Ovary (tissue), 9 donors: ENCODE measurements around the gene FRZB. TPM values are rescaled to one million over a fixed set of nuclear protein-coding genes. Genes with fewer than 3 reads are reported as not detected.

Source experiments
- DNase-seq, 5 donors: peaks; one replicate each; pipeline ENCODE4 v3.0.0-alpha.2; 2019 to 2020
- H3K27ac ChIP-seq, 2 donors: fragments of 200-600 bp; one replicate each; pipeline versions ENCODE4 v1.5.1 to v1.8.0; 2019 to 2022
- H3K27me3 ChIP-seq: fragments of 200-600 bp; one replicate; pipeline ENCODE4 v1.8.0; 2022
- H3K36me3 ChIP-seq: fragments of 200-600 bp; sonication (generic); one replicate; pipeline ENCODE4 v1.5.1; 2019
- H3K4me1 ChIP-seq: one replicate; pipeline ENCODE4 v1.8.1; 2013; ENCODE audit warnings: mild to moderate bottlenecking, moderate library complexity; ENCODE audit not compliant: insufficient read depth
- H3K4me3 ChIP-seq: fragments of 200-600 bp; sonication (generic); one replicate; pipeline ENCODE4 v1.5.1; 2017
- H3K9me3 ChIP-seq, 2 donors: fragments of 200-600 bp in 1 of 2; sonication (generic) in 1 of 2; one replicate each; pipeline versions ENCODE4 v1.5.1 to v1.8.1; 2013 to 2019; ENCODE audit warnings: mild to moderate bottlenecking in 1 of 2, moderate library complexity in 1 of 2
- EP300 ChIP-seq: sonication (generic); formaldehyde crosslinking; IDR thresholded peaks from one replicate; pipeline ENCODE4 v1.6.1; 2017; ENCODE audit warnings: antibody characterized with exemption
- POLR2A ChIP-seq: fragments of 450-650 bp; IDR thresholded peaks from one replicate; pipeline ENCODE4 v1.6.1; 2017; ENCODE audit warnings: antibody characterized with exemption, mild to moderate bottlenecking, moderate library complexity
- WGBS, 3 donors: extraction: QIAGEN DNeasy Blood & Tissue Kit in 1 of 3; methylation state at CpG; one replicate each; pipeline versions ENCODE4 v1.1.5 to v1.1.7; 2013 to 2017; 5-methylcytosine and 5-hydroxymethylcytosine counted together
- intact Hi-C, 4 donors: fragments of 100-400 bp; cut with DNase I; formaldehyde crosslinking; loops; one replicate each; pipeline versions ENCODE4 v1.11.0 to v1.15.1; 2022 to 2023
- polyA plus RNA-seq, 2 donors: library from polyadenylated mRNA; stranded (reverse); fragments of 200-250 nt in 1 of 2; fragments of 350-450 nt in 1 of 2; fragmentation: Illumina TruSeq in 1 of 2; extraction: RNeasy Lipid Tissue Mini Kit (QIAGEN cat#74804) in 1 of 2; gene quantifications; one replicate each; pipeline ENCODE4 v1.2.3, GENCODE V29; 2013 to 2014
- total RNA-seq, 7 donors: library from RNA; depleted of rRNA in 2 of 7; stranded (reverse); fragments of >200 nt in 2 of 7; fragmentation: NEBNext Ultra II Directional in 3 of 7; extraction: Animal tissue kit (Norgen Biotek cat#: 25700) in 3 of 7; gene quantifications; one replicate each; pipeline versions ENCODE4 v1.1.0 to v1.2.4, GENCODE V29; 2016 to 2023
- TF ChIP-seq, protein P1 (sequence below), 3 donors: fragments of 450-650 bp in 2 of 3; fragments of 200-600 bp in 1 of 3; IDR thresholded peaks; one replicate each; pipeline versions ENCODE4 v1.5.1 to v1.8.0; 2016 to 2022; ENCODE audit warnings: antibody characterized with exemption in 3 of 3, mild to moderate bottlenecking in 1 of 3
- donor health status: DM: no; HTN: no; CAD: no; lungs with moderate emphysema.
- donor health status: DM: no; HTN: no; CAD: no.
- donor health status: Bipolar disorder and iron deficiency.
- donor health status: DM: yes; HTN: yes; CAD: no.
- donor health status: DM: no; HTN: no; CAD: no.
- donor health status: DM: yes; HTN: yes; CAD: no.

FRZB gene
- total and polyA plus RNA-seq, 9 donors: 2.8 to 22.8 (median 3.9) TPM

DNA sequence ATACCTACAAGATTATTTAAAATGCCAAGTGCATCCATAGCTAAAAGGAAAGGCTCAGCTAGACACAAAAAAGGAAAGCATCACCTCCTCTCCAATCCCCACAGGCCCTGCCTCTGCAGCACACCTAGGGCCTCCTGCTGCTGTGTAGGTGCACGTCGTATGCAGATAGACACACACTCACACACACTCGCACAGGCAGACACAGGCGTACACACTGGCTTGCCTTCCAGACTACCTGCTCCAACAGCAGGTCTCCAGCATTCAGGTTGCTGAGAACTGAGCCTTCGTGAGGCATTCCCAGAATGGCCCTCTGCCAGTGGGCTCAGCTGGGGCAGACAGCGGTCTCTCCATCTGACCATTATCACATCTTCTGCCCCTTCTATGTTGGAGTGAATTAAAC lies 35.3 kb upstream of the FRZB start:
- Histone ChIP-seq H3K4me3 (no peak overlapping the region), H3K4me1 (no peaks in the 10 kb centered on the region), H3K9me3 (no peaks in the 10 kb centered on the region), H3K27me3 (no peaks in the 10 kb centered on the region), H3K36me3 (no peaks in the 10 kb centered on the region), H3K27ac (no peak overlapping the region)
- TF ChIP-seq POLR2A (no peak), EP300 (no peak)
- TF ChIP-seq, protein P1, sequence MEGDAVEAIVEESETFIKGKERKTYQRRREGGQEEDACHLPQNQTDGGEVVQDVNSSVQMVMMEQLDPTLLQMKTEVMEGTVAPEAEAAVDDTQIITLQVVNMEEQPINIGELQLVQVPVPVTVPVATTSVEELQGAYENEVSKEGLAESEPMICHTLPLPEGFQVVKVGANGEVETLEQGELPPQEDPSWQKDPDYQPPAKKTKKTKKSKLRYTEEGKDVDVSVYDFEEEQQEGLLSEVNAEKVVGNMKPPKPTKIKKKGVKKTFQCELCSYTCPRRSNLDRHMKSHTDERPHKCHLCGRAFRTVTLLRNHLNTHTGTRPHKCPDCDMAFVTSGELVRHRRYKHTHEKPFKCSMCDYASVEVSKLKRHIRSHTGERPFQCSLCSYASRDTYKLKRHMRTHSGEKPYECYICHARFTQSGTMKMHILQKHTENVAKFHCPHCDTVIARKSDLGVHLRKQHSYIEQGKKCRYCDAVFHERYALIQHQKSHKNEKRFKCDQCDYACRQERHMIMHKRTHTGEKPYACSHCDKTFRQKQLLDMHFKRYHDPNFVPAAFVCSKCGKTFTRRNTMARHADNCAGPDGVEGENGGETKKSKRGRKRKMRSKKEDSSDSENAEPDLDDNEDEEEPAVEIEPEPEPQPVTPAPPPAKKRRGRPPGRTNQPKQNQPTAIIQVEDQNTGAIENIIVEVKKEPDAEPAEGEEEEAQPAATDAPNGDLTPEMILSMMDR (IDR thresholded peaks at IDR 0.05): no peak
- 88 to 91% (median 90%) methylated on average over 6 of the region's 6 CpGs for WGBS, 3 donors
- no peak for DNase-seq
- intact Hi-C loops: no loop called here

DNA sequence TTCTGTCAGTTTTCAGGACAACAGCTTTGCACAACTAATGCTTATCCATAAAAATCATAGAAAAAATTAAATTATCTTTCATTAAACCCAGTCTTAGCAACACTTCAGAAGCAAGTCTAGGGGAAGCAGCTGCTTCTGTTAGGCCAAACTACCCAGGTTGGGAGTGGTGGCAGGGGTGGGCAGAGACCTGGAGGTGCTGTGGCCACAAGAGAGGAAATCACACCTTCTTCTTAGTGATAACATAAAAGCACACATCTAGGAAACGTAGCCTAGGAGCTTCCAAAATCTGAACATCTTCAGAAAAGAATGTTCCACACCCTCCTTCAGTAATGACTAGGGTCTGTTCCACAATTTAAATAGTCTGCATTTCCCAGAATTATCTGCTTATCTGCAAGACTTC lies 32.3 kb upstream of the FRZB start:
- DNase-seq: no peak
- WGBS, 3 donors: 69 to 70% (median 70%) methylated on average over 1 of the region's 1 CpG

DNA sequence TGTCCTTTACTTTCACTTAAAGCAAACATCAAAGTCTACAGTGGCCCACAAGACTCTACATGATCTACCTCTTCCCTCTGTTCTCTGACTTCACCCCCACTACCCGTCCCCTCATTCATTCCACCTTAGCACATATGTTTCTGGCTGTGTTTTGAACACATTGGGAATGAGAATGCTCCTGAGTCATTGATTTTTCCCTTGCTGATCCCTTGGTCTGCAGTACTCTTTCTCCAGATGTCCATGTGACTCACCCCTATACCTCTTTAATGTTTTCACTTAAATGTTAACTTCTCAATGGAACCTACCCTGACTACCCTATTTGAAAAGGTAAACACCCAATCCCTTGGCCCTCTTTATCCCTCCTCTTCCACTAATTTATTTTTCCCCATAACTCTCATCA lies 30.7 kb upstream of the FRZB start:
- Histone ChIP-seq H3K4me3 (no peak overlapping the region), H3K36me3 (no peaks in the 10 kb centered on the region), H3K4me1 (no peaks in the 10 kb centered on the region), H3K27me3 (no peaks in the 10 kb centered on the region), H3K9me3 (no peaks in the 10 kb centered on the region), H3K27ac (no peak overlapping the region)
- intact Hi-C loops: no loop called here
- no peak for DNase-seq
- TF ChIP-seq, protein P1 (IDR thresholded peaks at IDR 0.05): no peak
- no peak for TF ChIP-seq POLR2A
- TF ChIP-seq EP300: no peak
- 90 to 96% (median 94%) methylated on average over 1 of the region's 1 CpG for WGBS, 3 donors

More for the DNA sequence above, 32.3 kb upstream of the FRZB start:
- no peaks in the 10 kb centered on the region for H3K27me3 ChIP-seq
- intact Hi-C loops: no loop called here
- H3K27ac ChIP-seq: no peak overlapping the region
- H3K4me1 ChIP-seq: no peaks in the 10 kb centered on the region
- H3K9me3 ChIP-seq: no peaks in the 10 kb centered on the region
- TF ChIP-seq POLR2A (no peak), EP300 (no peak)
- TF ChIP-seq, protein P1 (IDR thresholded peaks at IDR 0.05): no peak
- H3K4me3 ChIP-seq: no peak overlapping the region
- H3K36me3 ChIP-seq: no peaks in the 10 kb centered on the region

DNA sequence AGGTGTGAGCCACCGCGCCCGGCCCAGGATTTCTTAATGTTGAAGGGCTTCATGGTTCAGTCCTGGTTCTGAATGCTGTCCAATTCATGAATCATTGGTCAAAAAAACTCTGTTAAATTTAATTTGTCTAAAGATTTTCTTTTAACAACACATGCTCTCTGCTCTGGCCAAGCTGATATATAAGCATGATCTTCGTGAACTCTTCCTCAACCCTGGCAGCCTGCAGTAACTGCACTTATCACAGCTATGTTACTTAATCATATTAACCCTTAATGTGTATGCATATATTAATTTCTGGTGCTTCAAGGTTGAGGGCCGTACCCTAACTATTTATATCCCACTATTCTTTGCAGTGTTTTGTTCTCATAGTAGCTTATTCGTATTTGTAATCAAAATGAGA lies 29.4 kb upstream of the FRZB start:
- Histone ChIP-seq H3K36me3 (no peaks in the 10 kb centered on the region), H3K4me3 (no peak overlapping the region), H3K4me1 (no peaks in the 10 kb centered on the region), H3K9me3 (no peaks in the 10 kb centered on the region), H3K27ac (no peak overlapping the region), H3K27me3 (no peaks in the 10 kb centered on the region)
- DNase-seq: no peak
- intact Hi-C loops: no loop called here
- WGBS, 3 donors: 89 to 91% (median 90%) methylated on average over 6 of the region's 6 CpGs
- TF ChIP-seq POLR2A (no peak), EP300 (no peak)
- TF ChIP-seq, protein P1 (IDR thresholded peaks at IDR 0.05): no peak

DNA sequence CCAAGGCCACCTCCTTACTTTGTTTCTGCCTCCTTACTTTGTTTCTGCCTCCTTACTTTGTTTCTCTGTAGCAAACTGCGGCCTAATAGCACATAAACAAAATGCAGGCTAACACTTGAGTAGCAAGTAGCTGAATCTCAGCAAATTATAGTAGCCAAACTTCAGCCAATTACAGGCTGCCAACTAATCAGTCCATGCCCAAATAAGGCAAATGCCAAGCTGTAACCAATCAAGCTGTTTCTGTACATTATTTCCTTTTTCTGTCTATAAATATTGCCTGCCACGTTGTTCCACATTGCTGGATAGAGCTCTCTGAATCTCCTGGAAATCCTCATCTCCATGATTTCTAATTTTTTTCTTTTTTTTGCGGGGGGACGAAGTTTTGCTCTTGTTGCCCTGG lies 28.7 kb upstream of the FRZB start:
- intact Hi-C loops: no loop called here
- Histone ChIP-seq H3K4me1 (no peaks in the 10 kb centered on the region), H3K4me3 (no peak overlapping the region), H3K9me3 (no peaks in the 10 kb centered on the region), H3K27me3 (no peaks in the 10 kb centered on the region), H3K27ac (no peak overlapping the region), H3K36me3 (no peaks in the 10 kb centered on the region)
- WGBS, 3 donors: 85 to 90% (median 90%) methylated on average over 4 of the region's 4 CpGs
- no peak for DNase-seq
- TF ChIP-seq EP300 (no peak), POLR2A (no peak)
- TF ChIP-seq, protein P1 (IDR thresholded peaks at IDR 0.05): no peak
